Measurements from ENCODE around the gene SDK1.

DNA sequence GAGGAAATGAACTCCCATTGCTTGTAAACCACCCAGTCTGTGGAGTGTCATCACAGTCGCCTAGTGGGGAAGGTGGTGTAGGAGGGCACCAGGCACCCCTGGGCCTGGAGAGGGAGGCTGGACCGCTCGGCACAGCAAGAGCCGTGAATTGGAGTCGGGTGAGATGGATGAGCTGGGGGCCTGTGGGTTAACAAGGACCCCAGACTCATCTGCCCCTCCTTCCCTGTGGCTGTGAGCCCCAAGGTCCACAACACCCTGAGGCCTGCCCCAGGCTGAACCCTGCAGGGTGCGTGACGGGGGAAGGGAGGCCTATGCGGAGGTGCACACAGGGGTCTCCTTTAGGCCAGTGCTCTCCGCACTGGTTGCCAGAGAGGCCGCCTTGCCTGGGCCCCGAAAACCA, 799.6 kb downstream of the SDK1 start:
- no peak for TF ChIP-seq ELF4 (IDR thresholded peaks at IDR 0.05)
- no peak for TF ChIP-seq NFRKB (IDR thresholded peaks at IDR 0.05)
- no peak for TF ChIP-seq L3MBTL2 (conservative IDR thresholded peaks at IDR 0.05)
- TF ChIP-seq SP1 (IDR thresholded peaks at IDR 0.05) = no peak
- no peak for TF ChIP-seq FOXK2 (IDR thresholded peaks at IDR 0.05)
- TF ChIP-seq FOXA1 (IDR thresholded peaks at IDR 0.05) = no peak
